Small intestine (tissue), 7 donors: ENCODE data around the gene ALKAL2. TPM values are rescaled to one million over a fixed set of nuclear protein-coding genes. Genes with fewer than 3 reads are reported as not detected.
A peak's percentile ranks its signal among the peaks of the same experiment; 100 is the strongest.

Experiments used
- DNase-seq, 2 donors: peaks; one replicate each; pipeline versions ENCODE4 v3.0.0 to v3.0.0-alpha.2; 2013
- FAIRE-seq: peaks from 2 replicates; lab custom pipeline; 2012; peaks lifted over from hg19 to GRCh38; lab: Jason Lieb, UNC
- H3K27ac ChIP-seq, 3 donors: one replicate each; pipeline ENCODE4 v1.5.1; 2013; ENCODE audit warnings: low read length in 2 of 3, mild to moderate bottlenecking in 2 of 3, control low read depth in 1 of 3, inconsistent platforms in 1 of 3, low read depth in 1 of 3, moderate library complexity in 1 of 3
- H3K27me3 ChIP-seq, 3 donors: one replicate each; pipeline ENCODE4 v1.6.1; 2013; ENCODE audit warnings: low read length in 3 of 3, inconsistent platforms in 1 of 3; ENCODE audit not compliant: control insufficient read depth in 3 of 3, insufficient read depth in 3 of 3
- H3K36me3 ChIP-seq, 3 donors: one replicate each; pipeline ENCODE4 v1.6.1; 2013; ENCODE audit warnings: low read length in 3 of 3, inconsistent platforms in 1 of 3, low read depth in 1 of 3, mild to moderate bottlenecking in 1 of 3, moderate library complexity in 1 of 3; ENCODE audit not compliant: control insufficient read depth in 3 of 3, insufficient read depth in 2 of 3
- H3K4me1 ChIP-seq, 3 donors: one replicate each; pipeline ENCODE4 v1.6.1; 2013; ENCODE audit warnings: low read length in 2 of 3, inconsistent platforms in 1 of 3, low read depth in 1 of 3, mild to moderate bottlenecking in 1 of 3, moderate library complexity in 1 of 3; ENCODE audit not compliant: control insufficient read depth in 3 of 3, insufficient read depth in 2 of 3
- H3K4me3 ChIP-seq, 3 donors: one replicate each; pipeline ENCODE4 v1.5.1; 2013; ENCODE audit warnings: low read length in 3 of 3, control low read depth in 1 of 3, inconsistent platforms in 1 of 3, low read depth in 1 of 3, mild to moderate bottlenecking in 1 of 3, moderate library complexity in 1 of 3
- H3K9me3 ChIP-seq, 2 donors: one replicate each; pipeline ENCODE4 v1.6.1; 2013; ENCODE audit warnings: low read depth in 1 of 2, low read length in 1 of 2; ENCODE audit not compliant: control insufficient read depth in 2 of 2, insufficient read depth in 1 of 2
- WGBS, 3 donors: extraction: QIAGEN DNeasy Blood & Tissue Kit; methylation state at CpG; one replicate each; pipeline ENCODE4 v1.1.7; 2013; 5-methylcytosine and 5-hydroxymethylcytosine counted together
- polyA plus RNA-seq, 4 donors: library from polyadenylated mRNA; stranded (reverse) in 3 of 4; unstranded in 1 of 4; fragments of 200-250 nt in 3 of 4; fragments of 120-200 nt in 1 of 4; gene quantifications; one replicate each; pipeline versions ENCODE4 v1.2.1 to v1.2.3, GENCODE V29; 2013
- donor health status: healthy with polysubstance abuse.
- donor health status: control.
- donor health status: control.
- donor health status: Bipolar disorder and iron deficiency.
- donor health status: healthy.

The ALKAL2 gene
- polyA plus RNA-seq, 4 donors, result 0.45 to 3.5 (median 2.8) TPM

DNA sequence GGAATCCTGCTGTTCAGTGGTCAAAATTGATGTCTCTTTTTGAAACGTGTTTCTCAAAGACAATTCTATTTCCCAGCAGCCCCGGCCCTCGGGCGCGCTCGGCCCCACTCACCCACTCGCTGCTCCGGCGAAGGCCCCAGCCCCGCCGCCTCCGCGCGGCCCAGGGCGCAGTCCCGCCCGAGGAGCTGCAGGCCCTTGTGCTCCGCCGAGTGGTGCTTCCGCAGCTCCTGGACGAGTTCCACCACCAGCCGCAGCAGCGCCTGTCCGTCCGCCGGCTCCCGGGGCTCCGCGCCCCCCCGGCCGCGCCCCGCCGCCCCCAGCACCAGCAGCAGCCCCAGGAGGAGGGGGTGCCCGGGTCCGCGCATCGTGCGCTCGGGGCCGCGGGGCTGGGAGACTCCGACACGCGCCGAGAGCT is 413 bp downstream of the ALKAL2 start:
- H3K9me3 ChIP-seq, result no peaks in the 10 kb centered on the region
- peak overlapping the region; percentile 30 to 77 (median 32) for H3K4me3 ChIP-seq
- peaks cover 2 to 20% (median 3%) of the 10 kb centered on the region in 3 donors for H3K4me1 ChIP-seq
- H3K36me3 ChIP-seq, result peaks cover 0 to 7% (median 0%) of the 10 kb centered on the region in 3 donors
- DNase-seq (peak in 1 of 2 donors; percentile 57), FAIRE-seq (no peak)
- WGBS, 3 donors, result 0 to 2% (median 1%) methylated on average over 34 to 46 of the region's 46 CpGs
- H3K27me3 ChIP-seq, result peaks cover 0 to 23% (median 7%) of the 10 kb centered on the region in 3 donors
- no peak overlapping the region for H3K27ac ChIP-seq

DNA sequence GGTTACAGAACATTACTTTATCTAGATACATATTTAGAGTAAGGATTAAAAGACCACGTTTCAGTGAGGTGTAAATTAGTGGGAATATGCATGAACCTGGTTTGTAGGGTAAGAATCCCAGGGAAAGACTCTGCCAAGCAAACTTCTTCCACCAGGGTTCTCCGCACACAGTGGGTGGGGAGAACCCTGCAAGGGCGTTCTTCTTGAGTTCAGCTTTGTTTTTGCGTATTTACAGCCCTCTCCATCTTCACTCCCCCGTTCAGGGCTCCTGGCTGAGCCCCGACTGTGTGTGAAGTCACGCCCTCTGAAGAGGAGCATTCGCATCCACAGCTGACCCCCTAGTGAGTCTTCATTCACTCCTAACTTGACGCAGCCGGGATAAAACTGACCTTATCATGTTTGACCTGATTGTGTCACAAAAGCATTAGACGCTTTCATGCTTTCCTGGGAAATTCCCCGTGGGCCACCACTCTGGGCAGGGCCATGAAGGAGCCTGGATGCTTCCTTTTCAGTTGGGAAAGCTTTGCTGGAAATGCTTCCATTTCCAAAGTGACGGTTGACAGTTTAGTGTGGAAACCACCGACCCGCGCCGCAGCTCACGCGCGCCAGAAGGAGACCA is 1.0 kb downstream of the ALKAL2 start:
- H3K27me3 ChIP-seq, result peaks cover 0 to 23% (median 7%) of the 10 kb centered on the region in 3 donors
- H3K4me3 ChIP-seq, result peak overlapping the region in 2 of 3 donors; percentile 30 to 77
- no peak for FAIRE-seq

DNA sequence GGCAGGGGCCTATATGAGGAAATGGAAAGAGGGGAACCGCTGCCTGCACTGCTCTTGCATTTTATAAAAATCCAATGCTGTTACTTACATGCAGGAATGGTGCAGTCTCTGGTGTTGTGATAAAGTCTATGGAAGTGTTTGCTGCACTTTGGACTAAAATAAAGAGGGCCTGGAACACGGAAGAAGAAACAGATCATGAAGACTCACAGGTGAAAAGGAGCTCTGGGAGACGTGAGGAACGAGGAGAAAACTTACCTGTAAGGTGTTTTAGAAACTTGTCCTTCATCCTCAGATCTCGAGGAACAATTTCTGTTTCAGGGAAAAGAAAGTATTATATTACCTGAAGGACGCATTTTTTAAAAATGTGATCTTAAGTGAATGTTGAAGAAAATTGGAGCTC is 1.9 kb downstream of the ALKAL2 start:
- Histone ChIP-seq H3K9me3 (no peaks in the 10 kb centered on the region), H3K4me1 (peaks cover 2 to 26% (median 3%) of the 10 kb centered on the region in 3 donors), H3K4me3 (peak overlapping the region in 2 of 3 donors; percentile 30 to 77), H3K36me3 (peaks cover 3 to 15% (median 3%) of the 10 kb centered on the region in 3 donors), H3K27me3 (peaks cover 0 to 23% (median 7%) of the 10 kb centered on the region in 3 donors), H3K27ac (no peak overlapping the region)
- peak; percentile 50 to 75 for DNase-seq
- 22 to 68% (median 42%) methylated on average over 6 of the region's 6 CpGs for WGBS, 3 donors
- no peak for FAIRE-seq

More for the DNA sequence above, 1.0 kb downstream of the ALKAL2 start:
- WGBS, 3 donors, result 24 to 29% (median 26%) methylated on average over 20 of the region's 20 CpGs
- Histone ChIP-seq H3K9me3 (no peaks in the 10 kb centered on the region), H3K27ac (peak overlapping the region in 1 of 3 donors; percentile 0), H3K36me3 (peaks cover under 1 to 9% (median 3%) of the 10 kb centered on the region in 3 donors), H3K4me1 (peaks cover 2 to 24% (median 3%) of the 10 kb centered on the region in 3 donors)
- peak in 1 of 2 donors; percentile 39 for DNase-seq

DNA sequence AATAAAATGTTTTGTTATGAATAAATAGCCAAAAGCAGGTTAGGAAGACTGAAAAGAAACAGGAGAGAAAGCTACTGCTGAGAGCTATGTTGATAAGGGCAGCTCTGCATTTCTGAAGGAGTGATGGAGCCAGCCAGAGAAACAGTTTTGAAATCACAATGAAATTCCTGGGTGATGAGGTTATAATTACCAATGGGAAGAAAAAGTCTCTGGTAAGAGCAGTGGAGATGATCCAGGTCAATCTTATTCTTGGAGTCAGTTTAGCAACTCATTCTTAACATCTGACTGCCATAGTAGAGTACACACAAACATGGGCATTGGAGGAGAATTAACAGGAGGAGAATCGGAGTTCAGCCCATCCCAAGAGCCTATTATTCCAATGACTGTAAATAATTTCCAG is 2.4 kb downstream of the ALKAL2 start:
- DNase-seq (no peak), FAIRE-seq (no peak)
- Histone ChIP-seq H3K4me1 (peaks cover 2 to 26% (median 3%) of the 10 kb centered on the region in 3 donors), H3K36me3 (peaks cover 3 to 20% (median 3%) of the 10 kb centered on the region in 3 donors), H3K9me3 (no peaks in the 10 kb centered on the region), H3K27ac (no peak overlapping the region), H3K4me3 (no peak overlapping the region), H3K27me3 (peaks cover 0 to 19% (median 7%) of the 10 kb centered on the region in 3 donors)
- WGBS, 3 donors, result 29 to 56% (median 30%) methylated on average over 1 of the region's 1 CpG

DNA sequence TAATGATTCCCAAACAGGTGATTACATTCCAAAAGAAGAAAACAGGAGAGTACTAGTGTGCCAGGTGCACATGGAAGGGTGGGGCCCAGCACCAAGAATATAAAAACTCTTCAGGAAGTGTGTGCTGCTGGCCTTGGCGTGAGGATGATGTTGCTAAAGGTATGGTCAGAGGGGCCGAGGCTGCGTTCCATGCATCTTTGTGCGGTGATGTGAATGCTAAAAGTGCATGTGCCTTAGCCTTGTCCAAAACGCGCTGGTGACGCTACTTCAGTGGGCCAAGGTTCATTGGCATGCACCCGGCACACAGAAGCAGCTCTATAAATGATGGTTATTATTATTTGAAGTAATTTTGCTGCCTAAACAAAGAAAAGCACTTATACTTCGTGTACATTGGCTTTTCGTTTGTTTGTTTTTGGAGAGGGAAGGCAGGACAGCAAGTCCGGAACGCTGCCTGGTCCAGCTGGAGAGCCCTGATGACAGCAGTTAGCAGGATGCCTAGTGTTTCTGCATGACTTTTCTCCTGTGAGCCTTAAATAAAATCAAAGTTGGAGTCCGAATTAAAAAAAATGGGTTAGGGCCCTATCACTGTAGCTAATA is 2.9 kb downstream of the ALKAL2 start:
- no peak for FAIRE-seq
- Histone ChIP-seq H3K27me3 (peaks cover 0 to 17% (median 7%) of the 10 kb centered on the region in 3 donors), H3K36me3 (peaks cover 3 to 21% (median 3%) of the 10 kb centered on the region in 3 donors), H3K27ac (no peak overlapping the region), H3K9me3 (no peaks in the 10 kb centered on the region), H3K4me3 (no peak overlapping the region), H3K4me1 (peaks cover 2 to 26% (median 3%) of the 10 kb centered on the region in 3 donors)
- WGBS, 3 donors, result 39 to 57% (median 50%) methylated on average over 13 of the region's 13 CpGs
- no peak for DNase-seq

DNA sequence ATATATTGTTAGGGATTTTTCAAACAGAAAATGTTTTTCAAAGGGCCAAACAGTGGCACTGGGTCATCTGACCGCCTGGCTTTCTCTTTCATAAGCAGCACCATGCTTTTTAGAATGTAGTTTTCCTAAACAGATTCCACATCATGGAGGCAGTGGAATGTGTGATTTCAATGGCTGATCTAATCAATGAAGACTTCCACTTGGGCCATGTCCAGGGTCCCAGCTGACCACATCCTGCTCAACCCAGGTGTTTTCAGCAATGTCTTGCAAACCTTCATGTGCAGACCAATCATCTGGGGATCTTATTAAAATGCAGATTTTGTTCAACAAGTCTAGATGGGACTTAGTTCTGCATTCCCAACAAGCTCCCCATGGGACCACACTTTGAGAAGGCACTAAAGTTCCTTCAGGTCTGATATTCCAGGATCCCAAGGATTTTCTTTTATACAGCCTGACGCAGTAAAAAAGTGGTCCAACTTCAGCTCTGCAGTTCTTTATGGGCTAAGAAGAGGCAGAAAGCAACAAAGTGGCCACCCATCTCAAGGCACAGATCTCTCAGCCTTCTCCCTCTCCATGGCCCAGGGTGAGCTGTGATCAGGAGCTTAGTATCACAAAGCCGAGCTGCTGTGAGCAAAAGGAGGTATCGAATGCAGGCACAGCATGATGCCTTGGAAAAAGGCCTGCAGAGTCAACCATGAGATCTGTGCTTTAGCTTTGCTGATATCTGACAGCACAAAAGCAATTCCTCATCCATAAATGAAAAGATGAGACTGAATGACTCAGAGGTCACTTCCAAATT is 3.7 kb downstream of the ALKAL2 start:
- Histone ChIP-seq H3K27me3 (peaks cover 0 to 9% (median 4%) of the 10 kb centered on the region in 3 donors), H3K9me3 (no peaks in the 10 kb centered on the region), H3K27ac (no peak overlapping the region), H3K4me3 (no peak overlapping the region), H3K4me1 (peaks cover 2 to 25% (median 3%) of the 10 kb centered on the region in 3 donors), H3K36me3 (peaks cover 3 to 23% (median 3%) of the 10 kb centered on the region in 3 donors)
- no peak for FAIRE-seq
- WGBS, 3 donors, result 90 to 96% (median 91%) methylated on average over 4 of the region's 4 CpGs
- no peak for DNase-seq

DNA sequence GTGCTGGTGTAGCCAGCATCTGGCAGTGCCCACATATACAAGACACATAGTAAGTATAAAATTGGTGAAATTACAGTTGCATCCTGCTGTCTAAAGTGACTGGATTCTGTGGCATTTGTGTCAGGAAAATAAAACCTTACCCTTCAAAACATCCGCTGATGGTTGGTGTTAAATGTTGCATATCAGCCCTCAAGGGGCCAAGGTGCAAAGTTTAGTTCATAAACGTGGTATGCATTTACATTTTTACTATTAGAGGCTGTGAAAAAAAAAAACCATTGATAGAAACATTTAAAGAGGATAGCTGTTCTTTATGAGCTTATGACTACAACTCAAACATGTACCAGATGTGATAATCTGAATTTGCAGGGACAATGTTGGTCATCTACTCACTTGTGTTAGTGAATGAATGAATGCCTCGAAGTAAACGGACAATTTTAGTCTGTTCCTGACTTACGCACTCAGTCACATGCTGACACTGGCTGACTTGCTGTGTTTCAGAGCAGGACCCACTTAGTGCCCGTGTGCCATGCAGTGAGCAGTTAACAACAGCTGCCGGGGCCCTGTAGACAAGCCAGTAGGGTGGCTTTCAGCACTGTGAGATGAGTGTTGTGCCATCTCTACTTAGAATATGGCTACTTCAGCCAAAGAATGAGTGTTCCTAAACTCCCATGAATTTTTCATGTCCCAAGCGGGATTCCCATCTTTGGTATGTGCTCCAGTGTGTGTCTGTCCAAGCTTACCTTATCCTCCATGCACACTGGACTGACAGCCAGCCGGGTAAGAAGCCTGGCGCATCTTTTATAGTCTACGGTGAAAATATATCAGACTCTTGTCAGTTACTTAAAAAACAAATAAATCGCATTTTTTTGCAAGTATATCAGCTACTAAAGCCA is 5.3 kb downstream of the ALKAL2 start:
- peak in 1 of 2 donors; percentile 78 for DNase-seq
- Histone ChIP-seq H3K36me3 (peaks cover 6 to 27% (median 6%) of the 10 kb centered on the region in 3 donors), H3K4me1 (peaks cover 2 to 23% (median 3%) of the 10 kb centered on the region in 3 donors), H3K4me3 (no peak overlapping the region), H3K27me3 (peaks cover 0 to 6% (median 3%) of the 10 kb centered on the region in 3 donors), H3K9me3 (no peaks in the 10 kb centered on the region), H3K27ac (peak overlapping the region in 1 of 3 donors; percentile 29)
- FAIRE-seq, result no peak
- WGBS, 3 donors, result 77 to 88% (median 84%) methylated on average over 12 of the region's 12 CpGs
